HG02798 (cell line): ENCODE results near the gene PAX3.

Experiments used
- ATAC-seq: cut with Tn5 transposase; IDR thresholded peaks from one replicate; pipeline ENCODE4 v1.9.1; 2021; ENCODE audit warnings: mild to moderate bottlenecking; ENCODE audit not compliant: unreplicated experiment, poor library complexity

Gene PAX3

GRCh38 chr2:222281506-222281905, 17.3 kb downstream of the PAX3 start:
- ATAC-seq = no peak

DNA sequence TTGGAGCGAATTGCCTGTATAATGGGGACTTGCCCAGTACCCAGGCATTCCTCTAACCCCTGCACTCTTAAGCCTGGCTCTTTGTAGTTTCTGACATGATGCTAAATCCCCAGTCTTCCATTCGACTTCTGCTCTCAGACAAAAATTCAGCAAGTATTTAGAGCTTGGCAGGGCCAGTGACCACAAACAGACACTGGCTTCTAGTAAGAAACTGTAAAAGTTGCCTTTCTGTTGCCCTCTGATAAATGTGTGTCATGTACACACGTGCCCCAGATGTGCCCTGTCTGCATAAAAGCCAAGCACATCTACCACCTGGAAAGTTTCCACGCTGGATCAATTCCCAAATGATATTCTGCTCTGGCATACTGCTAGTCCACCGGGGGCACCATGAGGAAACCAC, 18.0 kb downstream of the PAX3 start:
- ATAC-seq = no peak

DNA sequence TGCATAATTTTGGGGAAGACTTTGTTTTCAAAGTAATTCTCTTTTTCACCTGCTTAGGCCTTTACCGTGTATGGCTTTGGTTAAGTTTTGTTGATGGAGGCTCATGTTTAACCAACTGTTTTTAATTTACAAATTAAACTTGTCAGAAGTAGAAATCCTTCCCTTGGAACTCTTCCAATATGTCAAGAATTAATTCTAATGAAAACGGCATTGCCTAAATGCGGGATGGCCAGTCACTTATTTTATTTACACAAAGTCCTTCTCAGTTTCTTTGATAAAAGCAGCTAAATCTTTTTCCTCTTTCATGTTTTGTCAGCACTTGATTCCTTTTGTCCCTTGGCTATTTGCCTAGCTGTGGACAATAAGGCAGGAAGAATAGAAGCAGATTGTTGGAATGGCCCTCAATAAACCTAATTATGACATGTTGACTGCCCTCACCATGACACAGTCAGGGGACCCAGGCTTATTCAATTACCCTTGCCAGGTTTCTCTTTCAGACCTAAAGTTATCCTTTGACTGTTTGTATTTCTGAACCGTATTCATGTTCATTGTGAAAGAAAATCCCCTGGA, 26.3 kb downstream of the PAX3 start:
- ATAC-seq = no peak

DNA sequence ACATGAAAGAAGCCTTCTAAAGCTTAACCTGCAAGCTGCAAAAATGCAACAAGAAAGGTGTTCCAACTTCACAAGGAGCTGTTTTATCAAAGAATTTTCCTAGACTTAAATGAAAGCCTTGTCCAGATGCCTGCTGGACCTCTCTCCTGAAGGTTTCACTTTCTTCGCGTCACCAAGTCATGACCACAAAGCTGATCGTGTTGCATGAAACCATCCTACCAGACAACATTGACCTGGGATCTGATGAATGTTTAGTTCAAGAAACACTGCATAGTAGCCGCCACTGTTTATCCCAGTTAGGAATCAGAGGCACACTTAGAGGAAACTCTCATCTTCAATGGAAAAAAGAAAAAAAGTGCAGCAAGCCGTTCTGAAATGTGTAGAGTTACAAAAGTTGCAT, 26.9 kb downstream of the PAX3 start:
- no peak for ATAC-seq

- no peak for ATAC-seq
These were observed 28.4 kb downstream of the PAX3 start for GRCh38 chr2:222270396-222270795.

GRCh38 chr2:222269132-222269531, 29.7 kb downstream of the PAX3 start:
- ATAC-seq = no peak

GRCh38 chr2:222268311-222268990, 30.3 kb downstream of the PAX3 start:
- ATAC-seq = no peak

GRCh38 chr2:222264791-222265320, 33.9 kb downstream of the PAX3 start:
- no peak for ATAC-seq

DNA sequence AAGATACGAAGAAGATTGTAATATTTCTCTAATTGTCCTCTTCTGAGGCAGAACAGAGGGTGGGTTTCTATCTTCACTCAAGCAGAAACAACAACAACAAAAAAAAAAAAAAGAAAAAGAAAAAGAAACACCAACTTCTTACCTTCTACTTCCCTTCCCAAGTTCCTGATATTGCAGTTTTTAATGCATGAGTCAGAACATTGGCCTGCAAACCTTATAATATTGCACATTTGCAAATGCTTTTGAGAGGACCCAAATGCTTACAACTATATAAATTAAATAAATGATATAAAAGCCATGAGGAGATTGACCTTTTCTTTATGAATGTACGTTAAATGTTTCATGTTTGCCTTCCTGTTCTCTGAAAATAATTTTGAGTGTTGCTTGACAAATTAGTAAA, 37.3 kb downstream of the PAX3 start:
- no peak for ATAC-seq

GRCh38 chr2:222257645-222258044, 41.2 kb downstream of the PAX3 start:
- no peak for ATAC-seq

GRCh38 chr2:222256250-222256649, 42.5 kb downstream of the PAX3 start:
- no peak for ATAC-seq

DNA sequence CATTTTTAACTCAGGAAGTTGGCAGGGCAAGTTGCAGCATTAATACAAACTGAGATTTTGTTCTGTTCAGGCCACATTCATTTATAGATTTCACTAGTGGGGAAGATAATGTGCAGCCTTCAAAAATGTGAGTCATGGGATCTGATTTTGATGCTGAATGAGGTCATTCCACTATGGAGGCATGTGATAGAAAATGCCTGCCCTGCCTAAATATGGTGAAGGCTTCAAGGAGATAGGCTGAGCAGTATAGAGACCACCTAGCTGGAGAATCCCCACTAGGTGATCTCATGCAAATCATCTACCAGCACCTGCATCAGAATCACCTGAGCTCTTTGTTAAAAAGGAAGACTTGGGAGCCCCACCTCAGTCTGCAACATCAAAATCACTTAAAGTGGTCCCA, 43.7 kb downstream of the PAX3 start:
- ATAC-seq = no peak

GRCh38 chr2:222250313-222250712, 48.5 kb downstream of the PAX3 start:
- ATAC-seq = no peak

- no peak for ATAC-seq
These were observed 49.4 kb downstream of the PAX3 start for GRCh38 chr2:222249444-222249843.

- ATAC-seq = no peak
These were observed 50.0 kb downstream of the PAX3 start for GRCh38 chr2:222248818-222249217.

GRCh38 chr2:222248256-222248655, 50.5 kb downstream of the PAX3 start:
- ATAC-seq = peak; percentile 40

DNA sequence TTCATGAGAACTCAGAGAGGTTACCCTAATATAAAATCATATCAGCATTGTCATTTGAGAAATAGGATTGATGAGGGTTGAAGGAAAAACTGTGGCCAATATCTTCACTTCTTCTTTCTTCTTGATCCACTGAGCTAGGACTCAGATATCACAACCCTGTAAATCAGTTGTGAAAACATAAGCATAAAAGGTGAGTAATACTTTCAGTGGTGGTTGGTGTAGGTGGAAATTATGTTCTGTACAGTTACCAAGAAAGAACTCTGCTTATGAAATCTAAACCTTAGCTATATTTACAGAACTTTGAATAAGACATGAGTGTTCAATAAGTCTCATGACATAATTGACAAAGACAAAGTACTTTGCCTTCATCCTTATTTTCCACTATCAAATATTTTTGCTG, 56.3 kb downstream of the PAX3 start:
- ATAC-seq = peak; percentile 80

DNA sequence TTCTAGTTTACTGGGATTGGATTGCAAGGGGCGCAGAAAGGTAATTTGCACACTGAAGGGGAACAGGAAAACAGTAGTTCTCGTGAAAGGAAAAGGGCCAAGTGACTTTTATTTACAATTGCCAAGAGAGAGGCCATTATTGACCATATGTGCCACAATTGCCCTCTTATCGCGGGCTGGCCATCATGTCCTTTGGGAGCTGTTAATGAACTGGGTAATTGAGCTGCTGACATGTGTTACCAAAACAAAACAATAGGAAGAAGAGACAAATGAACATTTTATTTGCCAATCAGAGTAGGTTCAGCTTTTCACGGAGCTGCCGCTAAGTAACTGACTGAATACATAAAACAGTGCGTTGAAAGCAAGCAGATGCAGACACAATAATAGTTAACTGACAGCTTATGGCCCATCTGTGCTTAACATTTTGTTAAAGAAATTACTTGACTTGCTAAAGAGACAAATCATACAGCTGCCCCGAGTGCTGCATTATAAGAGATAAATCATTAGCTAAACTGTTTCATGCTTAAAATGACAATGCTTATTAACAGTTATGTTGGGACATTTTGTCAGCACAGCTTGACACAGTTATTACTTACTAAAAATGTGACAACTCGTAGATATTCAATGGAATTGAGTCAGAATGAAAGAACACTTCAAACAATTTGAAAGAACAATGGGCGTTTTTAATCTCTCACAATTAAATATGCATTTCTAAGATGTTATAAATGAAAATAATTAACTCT, 57.5 kb downstream of the PAX3 start:
- ATAC-seq = no peak

DNA sequence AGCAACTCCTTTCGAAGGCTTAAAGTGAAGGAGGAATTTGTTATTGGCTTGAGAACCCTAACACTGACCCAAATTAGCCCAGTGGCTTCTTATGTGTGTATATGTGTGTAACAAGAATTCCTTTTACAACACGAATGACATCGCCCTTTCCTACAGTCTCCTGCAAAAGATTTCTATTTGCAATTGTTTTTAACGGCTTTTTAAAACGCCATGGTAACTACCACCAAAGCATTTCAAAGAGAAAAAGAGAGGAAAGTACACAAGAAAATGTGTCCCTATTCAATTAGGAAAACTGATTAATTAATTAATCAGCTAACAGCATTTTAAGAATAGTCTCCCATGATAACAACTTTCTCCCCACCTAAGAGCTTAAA, 58.1 kb downstream of the PAX3 start:
- no peak for ATAC-seq

- ATAC-seq = no peak
These were observed 58.7 kb downstream of the PAX3 start for GRCh38 chr2:222239945-222240675.

- ATAC-seq = no peak
These were observed 59.7 kb downstream of the PAX3 start for GRCh38 chr2:222239091-222239490.
